HEK293 (cell line): ENCODE measurements around the gene NTN3.

Experiments used
- CTCF ChIP-seq: fragments of 450-650 bp; formaldehyde crosslinking; IDR thresholded peaks from 2 replicates; pipeline ENCODE4 v1.5.1; 2016; ENCODE audit warnings: missing biosample characterization, missing genetic modification characterization
- FEZF1 ChIP-seq: fragments of 450-650 bp; formaldehyde crosslinking; IDR thresholded peaks from 2 replicates; pipeline ENCODE4 v1.5.1; 2016; ENCODE audit warnings: missing biosample characterization, missing genetic modification characterization
- KLF1 ChIP-seq: fragments of 450-650 bp; formaldehyde crosslinking; IDR thresholded peaks from 2 replicates; pipeline ENCODE4 v1.5.1; 2016; ENCODE audit warnings: missing biosample characterization, missing genetic modification characterization
- MYNN ChIP-seq: fragments of 450-650 bp; formaldehyde crosslinking; IDR thresholded peaks from 2 replicates; pipeline ENCODE4 v1.5.1; 2016; ENCODE audit warnings: missing biosample characterization, missing genetic modification characterization, borderline replicate concordance
- REST ChIP-seq: fragments of 450-650 bp; formaldehyde crosslinking; IDR thresholded peaks from 2 replicates; pipeline ENCODE4 v1.5.1; 2016; ENCODE audit warnings: missing biosample characterization, missing genetic modification characterization
- YY1 ChIP-seq: fragments of 450-650 bp; formaldehyde crosslinking; IDR thresholded peaks from 2 replicates; pipeline ENCODE4 v1.5.1; 2018; ENCODE audit warnings: missing biosample characterization, missing genetic modification characterization
- ZBTB10 ChIP-seq: fragments of 450-650 bp; formaldehyde crosslinking; IDR thresholded peaks from 2 replicates; pipeline ENCODE4 v1.5.1; 2016; ENCODE audit warnings: missing biosample characterization, missing genetic modification characterization
- ZNF175 ChIP-seq: fragments of 450-650 bp; formaldehyde crosslinking; IDR thresholded peaks from 2 replicates; pipeline ENCODE4 v1.5.1; 2016; ENCODE audit warnings: missing biosample characterization, missing genetic modification characterization
- ZNF558 ChIP-seq: fragments of 450-650 bp; formaldehyde crosslinking; IDR thresholded peaks from 2 replicates; pipeline ENCODE4 v1.5.1; 2016; ENCODE audit warnings: missing biosample characterization, missing genetic modification characterization
- ZNF843 ChIP-seq: fragments of 450-650 bp; formaldehyde crosslinking; IDR thresholded peaks from 2 replicates; pipeline ENCODE4 v1.5.1; 2016; ENCODE audit warnings: missing biosample characterization, missing genetic modification characterization

- TF ChIP-seq MYNN, result no peak
- TF ChIP-seq YY1, result no peak
- no peak for TF ChIP-seq REST
- no peak for TF ChIP-seq CTCF (tag by site-specific recombination)
- TF ChIP-seq FEZF1 (tag by site-specific recombination), result no peak
- no peak for TF ChIP-seq ZNF843 (tag by site-specific recombination)
- TF ChIP-seq KLF1 (tag by site-specific recombination), result no peak
- no peak for TF ChIP-seq ZNF558 (tag by site-specific recombination)
- no peak for TF ChIP-seq ZBTB10
- TF ChIP-seq ZNF175 (tag by site-specific recombination), result no peak
Observed at GRCh38 chr16:2427526-2427925, 43.6 kb upstream of the NTN3 start.
